Astrocyte of the spinal cord (primary cell): ENCODE measurements around the gene SERPINA10.
A peak's percentile ranks its signal among the peaks of the same experiment; 100 is the strongest.

Experiments used
- DNase-seq: peaks from one replicate; pipeline ENCODE4 v3.0.0; 2011; ENCODE audit warnings: low read depth, low spot score
- H3K4me3 ChIP-seq: 2 replicates; pipeline ENCODE4 v1.5.1; 2011; ENCODE audit warnings: low read depth, mild to moderate bottlenecking, low read length, moderate library complexity
- CTCF ChIP-seq: IDR thresholded peaks from 2 replicates; pipeline ENCODE4 v1.5.1; 2012; ENCODE audit warnings: low read depth, mild to moderate bottlenecking, low read length, inconsistent platforms
- in situ Hi-C: cut with HindIII; loops from 2 replicates; pipeline ENCODE4 v1.10.0; 2017; ENCODE audit warnings: low sequenced_read_pairs

The SERPINA10 gene

GRCh38 chr14:94314890-94315289 is 21.8 kb upstream of the SERPINA10 start:
- in situ Hi-C loops, result no loop called here
- DNase-seq, result no peak
- H3K4me3 ChIP-seq, result no peak overlapping the region
- TF ChIP-seq CTCF, result no peak

DNA sequence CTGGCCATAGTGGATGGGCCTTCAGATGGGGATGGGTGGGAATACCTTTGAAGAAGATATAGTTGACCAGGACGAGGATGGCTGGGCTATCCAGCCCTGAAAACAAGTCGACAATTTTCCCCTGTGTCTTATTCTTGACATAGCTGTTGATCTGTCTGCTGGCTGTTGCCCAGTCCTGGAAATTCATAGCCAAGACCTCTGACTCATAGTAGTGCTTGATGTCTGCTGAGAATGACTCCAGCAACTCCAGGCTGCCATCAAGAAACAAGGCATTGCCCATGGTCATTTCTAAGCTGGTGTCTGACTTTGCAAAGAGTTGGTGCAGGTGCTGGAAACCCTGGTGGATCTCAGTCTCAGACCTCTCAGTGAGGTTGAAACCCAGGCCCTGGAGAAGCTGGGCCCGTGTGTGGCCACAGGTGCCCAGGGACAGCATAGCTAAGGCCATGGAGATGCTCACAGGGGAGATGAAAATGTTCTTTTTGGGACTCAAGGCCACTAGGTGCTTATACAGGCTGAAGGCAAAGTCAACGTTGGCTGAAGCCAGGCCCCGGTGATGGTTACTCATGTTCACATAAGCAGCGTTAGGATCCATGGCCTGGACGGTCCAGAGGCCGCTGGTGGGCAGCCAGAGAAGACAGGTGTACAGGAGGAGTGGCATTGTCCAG is 21.1 kb upstream of the SERPINA10 start:
- in situ Hi-C loops, result no loop called here
- no peak for TF ChIP-seq CTCF
- DNase-seq, result peak; percentile 41
- H3K4me3 ChIP-seq, result no peak overlapping the region

GRCh38 chr14:94312481-94313246 is 19.6 kb upstream of the SERPINA10 start:
- in situ Hi-C loops, result no loop called here
- TF ChIP-seq CTCF, result no peak
- DNase-seq, result no peak
- H3K4me3 ChIP-seq, result no peak overlapping the region

DNA sequence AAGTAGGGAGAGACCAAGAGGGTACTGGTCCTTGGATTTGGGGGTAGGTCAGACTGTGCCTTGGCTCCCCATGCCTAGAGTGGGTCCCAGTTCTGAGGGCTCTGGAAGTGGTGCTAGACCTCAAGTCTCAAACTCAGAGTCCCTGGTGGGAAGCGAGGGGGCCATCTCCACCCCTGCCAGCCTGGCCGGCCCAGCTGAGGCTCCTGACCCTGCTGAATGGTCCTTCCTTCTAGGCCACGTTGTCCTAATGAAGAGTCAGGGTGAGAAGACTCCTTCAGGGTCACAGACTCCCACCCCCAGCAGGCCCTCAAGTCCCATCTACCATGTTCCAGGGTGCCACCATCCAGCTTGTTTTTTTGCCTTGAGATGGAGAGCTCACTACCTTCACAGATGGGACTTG is 17.2 kb upstream of the SERPINA10 start:
- in situ Hi-C loops, result no loop called here
- DNase-seq, result no peak
- TF ChIP-seq CTCF, result no peak
- no peak overlapping the region for H3K4me3 ChIP-seq

DNA sequence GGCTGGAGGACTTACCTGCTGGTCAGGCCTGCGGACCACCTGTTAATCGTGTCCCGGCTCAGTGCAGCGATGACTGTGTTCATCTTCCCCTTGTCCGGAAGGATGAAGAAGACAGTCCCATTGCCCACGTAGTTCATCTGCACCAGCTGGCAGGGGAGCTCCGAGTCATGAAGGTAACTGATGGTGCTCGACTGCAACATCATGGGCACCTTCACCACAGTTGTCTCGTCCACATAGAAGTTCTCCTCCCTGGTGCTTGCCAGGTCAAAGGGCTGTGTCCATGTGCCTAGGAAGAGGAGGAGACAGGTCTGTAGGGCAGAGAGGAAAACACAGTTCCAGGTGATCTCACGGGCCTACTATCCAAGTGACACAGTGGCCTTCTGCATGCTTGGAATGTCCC is 16.7 kb upstream of the SERPINA10 start:
- no peak overlapping the region for H3K4me3 ChIP-seq
- no peak for TF ChIP-seq CTCF
- in situ Hi-C loops, result no loop called here
- DNase-seq, result no peak

- H3K4me3 ChIP-seq, result no peak overlapping the region
- TF ChIP-seq CTCF, result peak; percentile 20
- in situ Hi-C loops, result no loop called here
- no peak for DNase-seq
Observed at GRCh38 chr14:94307410-94307992, 14.4 kb upstream of the SERPINA10 start.
